Panc1 (cell line): Measurements from ENCODE around the gene FILIP1. TPM values are rescaled to one million over a fixed set of nuclear protein-coding genes. Genes with fewer than 3 reads are reported as not detected.
A peak's percentile ranks its signal among the peaks of the same experiment; 100 is the strongest.

Experiments used
- ATAC-seq: fragments of 200-7000 bp; cut with Tn5 transposase; 2 replicates; pipeline ENCODE4 v1.9.1; 2020; ENCODE audit warnings: mild to moderate bottlenecking, moderate library complexity
- BruUV-seq: library from RNA; stranded (reverse); fragments of 400-500 nt; replicated peaks from 2 replicates; lab custom pipeline; 2021; lab: Mats Ljungman, UMichigan
- CTCF ChIA-PET: fragments of 300-600 bp; sonication (Branson Sonifier 250); formaldehyde crosslinking; loops from one replicate; lab custom pipeline; 2022; ENCODE audit warnings: antibody characterized with exemption; lab: Charles Lee
- POLR2A ChIA-PET: fragments of 300-600 bp; sonication (Branson Sonifier 250); formaldehyde crosslinking; loops from one replicate; lab custom pipeline; 2022; ENCODE audit warnings: antibody characterized with exemption; lab: Charles Lee
- DNase-seq: peaks from one replicate; pipeline ENCODE4 v3.0.0-alpha.2; 2010; ENCODE audit warnings: low read depth, low spot score
- H3K27ac ChIP-seq: 2 replicates; pipeline ENCODE4 v1.5.1; 2011; ENCODE audit warnings: mild to moderate bottlenecking, low read length, inconsistent platforms
- H3K27me3 ChIP-seq: fragments of 200-500 bp; sonication (Bioruptor generic); 2 replicates; pipeline ENCODE4 v1.6.0; 2014; ENCODE audit warnings: low read length, inconsistent platforms; ENCODE audit not compliant: control insufficient read depth, insufficient read depth
- H3K36me3 ChIP-seq: fragments of 200-500 bp; sonication (Bioruptor generic); 2 replicates; pipeline ENCODE4 v1.5.1; 2014; ENCODE audit warnings: inconsistent platforms, mild to moderate bottlenecking, low read length, moderate library complexity; ENCODE audit not compliant: control insufficient read depth, insufficient read depth
- H3K4me1 ChIP-seq: 2 replicates; pipeline ENCODE4 v1.5.1; 2011; ENCODE audit warnings: inconsistent platforms, mild to moderate bottlenecking, low read length, moderate library complexity; ENCODE audit not compliant: control insufficient read depth, insufficient read depth
- H3K4me3 ChIP-seq, 2 experiments: 2 replicates each; pipeline ENCODE4 v1.5.1; 2011 to 2012; ENCODE audit warnings: low read depth in 2 of 2, low read length in 2 of 2, mild to moderate bottlenecking in 2 of 2, inconsistent platforms in 1 of 2, moderate library complexity in 1 of 2
- H3K9me3 ChIP-seq: fragments of 200-500 bp; sonication (Bioruptor generic); 2 replicates; pipeline ENCODE4 v1.5.1; 2014; ENCODE audit warnings: low read depth, mild to moderate bottlenecking, inconsistent platforms, low read length, moderate library complexity; ENCODE audit not compliant: control insufficient read depth, insufficient read depth
- POLR2AphosphoS5 ChIP-seq: IDR thresholded peaks from 2 replicates; pipeline ENCODE4 v1.6.1; 2012; ENCODE audit warnings: mild to moderate bottlenecking, low read depth, low read length, moderate library complexity
- SIN3A ChIP-seq: IDR thresholded peaks from 2 replicates; pipeline ENCODE4 v1.6.1; 2012; ENCODE audit warnings: low read depth, mild to moderate bottlenecking, low read length, moderate library complexity, borderline replicate concordance; ENCODE audit not compliant: insufficient read depth
- TCF7L2 ChIP-seq: IDR thresholded peaks from 2 replicates; pipeline ENCODE4 v1.6.1; 2011; ENCODE audit warnings: mild to moderate bottlenecking, low read depth, low read length, inconsistent platforms
- in situ Hi-C: cut with HindIII; loops from 2 replicates; pipeline ENCODE4 v1.10.0; 2016; ENCODE audit warnings: low sequenced_read_pairs, low pct_unique_long_range_greater_than_20kb
- intact Hi-C: fragments of 100-400 bp; cut with micrococcal nuclease; formaldehyde crosslinking; loops from one replicate; pipeline ENCODE4 v1.10.0; 2022; ENCODE audit not compliant: unreplicated experiment
- total RNA-seq: library from RNA; stranded (reverse); gene quantifications from one replicate; pipeline ENCODE4 v1.2.1, GENCODE V29; 2021; ENCODE audit not compliant: unreplicated experiment
- TF ChIP-seq, protein P1 (sequence below), 2 experiments: IDR thresholded peaks; 2 replicates each; pipeline ENCODE4 v1.6.1; 2011 to 2012; ENCODE audit warnings: low read depth in 2 of 2, control low read depth in 1 of 2, low read length in 1 of 2, mild to moderate bottlenecking in 1 of 2, moderate library complexity in 1 of 2; ENCODE audit not compliant: insufficient read depth in 1 of 2
- TF ChIP-seq, protein P2 (sequence below): fragments of 450-650 bp; IDR thresholded peaks from 2 replicates; pipeline ENCODE4 v1.5.1; 2017; ENCODE audit warnings: mild to moderate bottlenecking

Gene FILIP1
- total RNA-seq, 1 experiment from 2014 or later: 0.26 TPM

DNA sequence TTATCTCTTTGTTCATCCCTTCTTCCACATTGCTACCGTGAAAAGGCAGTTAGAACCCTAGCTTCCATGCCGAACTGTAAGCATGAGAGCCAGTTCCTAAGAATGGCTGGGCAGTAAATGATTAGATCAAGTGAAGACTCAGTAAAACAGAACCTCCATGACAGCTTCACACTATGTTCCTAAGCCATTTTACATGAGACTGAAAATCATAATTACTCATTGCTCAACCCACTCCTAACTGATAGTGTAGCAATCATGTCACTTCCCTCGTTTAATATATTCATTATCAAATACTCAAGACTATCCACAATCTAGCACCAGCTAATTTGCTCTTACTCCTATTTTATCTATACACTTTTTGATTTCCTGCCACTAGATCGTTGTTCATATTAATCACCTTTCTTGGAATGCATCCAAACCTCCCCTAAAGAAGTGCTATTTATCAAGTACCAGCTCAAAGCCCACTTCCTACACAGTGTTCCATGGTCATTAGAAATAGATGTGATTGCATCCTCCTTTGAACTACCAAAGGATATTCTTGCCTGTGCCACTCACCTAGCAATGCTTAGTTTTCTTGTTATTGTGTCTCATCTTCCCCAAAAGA lies 215.0 kb downstream of the FILIP1 start:
- no peak for ATAC-seq
- Histone ChIP-seq H3K4me3 (no peak overlapping the region), H3K27ac (no peak overlapping the region), H3K9me3 (no peaks in the 10 kb centered on the region), H3K4me1 (peaks cover 26% of the 10 kb centered on the region), H3K36me3 (no peaks in the 10 kb centered on the region; the same call in 1 of the 2 replicates), H3K27me3 (no peaks in the 10 kb centered on the region)
- intact Hi-C loops: no loop called here
- CTCF ChIA-PET: interaction anchor here (1.2 kb wide), 1 partner anchor 12 kb away, joined by 4 read pairs; no protein-coding TSS in a partner anchor
- DNase-seq: no peak
- in situ Hi-C loops: no loop called here
- TF ChIP-seq, protein P1, sequence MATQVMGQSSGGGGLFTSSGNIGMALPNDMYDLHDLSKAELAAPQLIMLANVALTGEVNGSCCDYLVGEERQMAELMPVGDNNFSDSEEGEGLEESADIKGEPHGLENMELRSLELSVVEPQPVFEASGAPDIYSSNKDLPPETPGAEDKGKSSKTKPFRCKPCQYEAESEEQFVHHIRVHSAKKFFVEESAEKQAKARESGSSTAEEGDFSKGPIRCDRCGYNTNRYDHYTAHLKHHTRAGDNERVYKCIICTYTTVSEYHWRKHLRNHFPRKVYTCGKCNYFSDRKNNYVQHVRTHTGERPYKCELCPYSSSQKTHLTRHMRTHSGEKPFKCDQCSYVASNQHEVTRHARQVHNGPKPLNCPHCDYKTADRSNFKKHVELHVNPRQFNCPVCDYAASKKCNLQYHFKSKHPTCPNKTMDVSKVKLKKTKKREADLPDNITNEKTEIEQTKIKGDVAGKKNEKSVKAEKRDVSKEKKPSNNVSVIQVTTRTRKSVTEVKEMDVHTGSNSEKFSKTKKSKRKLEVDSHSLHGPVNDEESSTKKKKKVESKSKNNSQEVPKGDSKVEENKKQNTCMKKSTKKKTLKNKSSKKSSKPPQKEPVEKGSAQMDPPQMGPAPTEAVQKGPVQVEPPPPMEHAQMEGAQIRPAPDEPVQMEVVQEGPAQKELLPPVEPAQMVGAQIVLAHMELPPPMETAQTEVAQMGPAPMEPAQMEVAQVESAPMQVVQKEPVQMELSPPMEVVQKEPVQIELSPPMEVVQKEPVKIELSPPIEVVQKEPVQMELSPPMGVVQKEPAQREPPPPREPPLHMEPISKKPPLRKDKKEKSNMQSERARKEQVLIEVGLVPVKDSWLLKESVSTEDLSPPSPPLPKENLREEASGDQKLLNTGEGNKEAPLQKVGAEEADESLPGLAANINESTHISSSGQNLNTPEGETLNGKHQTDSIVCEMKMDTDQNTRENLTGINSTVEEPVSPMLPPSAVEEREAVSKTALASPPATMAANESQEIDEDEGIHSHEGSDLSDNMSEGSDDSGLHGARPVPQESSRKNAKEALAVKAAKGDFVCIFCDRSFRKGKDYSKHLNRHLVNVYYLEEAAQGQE (IDR thresholded peaks at IDR 0.05; ENCODE audit: insufficient read depth in 1 of 2, low read depth in 2 of 2, low read length in 1 of 2): no peak
- TF ChIP-seq SIN3A (no peak), POLR2AphosphoS5 (no peak), TCF7L2 (no peak)
- TF ChIP-seq, protein P2, sequence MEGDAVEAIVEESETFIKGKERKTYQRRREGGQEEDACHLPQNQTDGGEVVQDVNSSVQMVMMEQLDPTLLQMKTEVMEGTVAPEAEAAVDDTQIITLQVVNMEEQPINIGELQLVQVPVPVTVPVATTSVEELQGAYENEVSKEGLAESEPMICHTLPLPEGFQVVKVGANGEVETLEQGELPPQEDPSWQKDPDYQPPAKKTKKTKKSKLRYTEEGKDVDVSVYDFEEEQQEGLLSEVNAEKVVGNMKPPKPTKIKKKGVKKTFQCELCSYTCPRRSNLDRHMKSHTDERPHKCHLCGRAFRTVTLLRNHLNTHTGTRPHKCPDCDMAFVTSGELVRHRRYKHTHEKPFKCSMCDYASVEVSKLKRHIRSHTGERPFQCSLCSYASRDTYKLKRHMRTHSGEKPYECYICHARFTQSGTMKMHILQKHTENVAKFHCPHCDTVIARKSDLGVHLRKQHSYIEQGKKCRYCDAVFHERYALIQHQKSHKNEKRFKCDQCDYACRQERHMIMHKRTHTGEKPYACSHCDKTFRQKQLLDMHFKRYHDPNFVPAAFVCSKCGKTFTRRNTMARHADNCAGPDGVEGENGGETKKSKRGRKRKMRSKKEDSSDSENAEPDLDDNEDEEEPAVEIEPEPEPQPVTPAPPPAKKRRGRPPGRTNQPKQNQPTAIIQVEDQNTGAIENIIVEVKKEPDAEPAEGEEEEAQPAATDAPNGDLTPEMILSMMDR: no peak
- no TSS peak for BruUV-seq
- POLR2A ChIA-PET: no interaction called here

DNA sequence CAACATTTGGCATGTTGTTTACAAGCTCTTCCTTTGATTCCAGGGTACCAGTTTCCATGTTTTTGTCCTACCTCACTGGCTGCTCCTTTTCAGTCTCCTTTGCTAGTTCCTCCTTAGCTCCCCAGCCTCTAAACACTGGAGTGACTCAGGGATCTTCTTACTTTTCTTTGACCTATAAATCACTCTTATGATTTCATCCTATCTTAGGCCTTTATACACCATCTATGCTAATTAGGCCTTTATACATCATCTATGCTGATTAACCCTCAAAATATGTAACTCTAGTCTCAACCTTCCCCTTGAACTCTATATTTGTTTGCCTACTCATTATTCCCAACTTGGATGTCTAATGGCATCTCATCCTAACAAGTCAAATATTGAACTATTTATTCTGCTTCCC lies 218.5 kb downstream of the FILIP1 start:
- no peak overlapping the region for H3K4me3 ChIP-seq
- intact Hi-C loops (no loop called here), in situ Hi-C loops (no loop called here)
- H3K4me1 ChIP-seq: peaks cover 4% of the 10 kb centered on the region
- H3K36me3 ChIP-seq: no peaks in the 10 kb centered on the region
- no TSS peak for BruUV-seq
- no peak for DNase-seq
- H3K9me3 ChIP-seq: peaks cover 5% of the 10 kb centered on the region; the same call in 1 of the 2 replicates
- ChIA-PET CTCF (no interaction called here), POLR2A (interaction anchor here (0.6 kb wide), 1 partner anchor 326 kb away, joined by 4 read pairs; no protein-coding TSS in a partner anchor)
- TF ChIP-seq, protein P1 (IDR thresholded peaks at IDR 0.05; ENCODE audit: insufficient read depth in 1 of 2, low read depth in 2 of 2, low read length in 1 of 2): no peak
- TF ChIP-seq, protein P2: no peak
- TF ChIP-seq POLR2AphosphoS5 (no peak), SIN3A (no peak), TCF7L2 (no peak)
- H3K27me3 ChIP-seq: no peaks in the 10 kb centered on the region
- no peak overlapping the region for H3K27ac ChIP-seq
- 0 out of 2 replicates have a peak, but pooled peaks have one; percentile 30 for ATAC-seq
